Mammary epithelial cell (primary cell): ENCODE results near the gene COG2.

ENCODE experiments used
- EZH2 ChIP-seq: IDR thresholded peaks from 2 replicates; pipeline ENCODE4 v1.6.1; 2012; ENCODE audit warnings: low read length, inconsistent platforms, borderline replicate concordance
- TF ChIP-seq, protein P1 (sequence below), 2 donors: IDR thresholded peaks in 1 of 2; conservative IDR thresholded peaks in 1 of 2; 2 replicates each; pipeline ENCODE4 v1.5.1; 2011 to 2012; ENCODE audit warnings: inconsistent platforms in 2 of 2, low read length in 2 of 2, mild to moderate bottlenecking in 2 of 2, control low read depth in 1 of 2, low read depth in 1 of 2; ENCODE audit not compliant: insufficient read depth in 1 of 2; ENCODE audit errors: extremely low read depth in 1 of 2

DNA sequence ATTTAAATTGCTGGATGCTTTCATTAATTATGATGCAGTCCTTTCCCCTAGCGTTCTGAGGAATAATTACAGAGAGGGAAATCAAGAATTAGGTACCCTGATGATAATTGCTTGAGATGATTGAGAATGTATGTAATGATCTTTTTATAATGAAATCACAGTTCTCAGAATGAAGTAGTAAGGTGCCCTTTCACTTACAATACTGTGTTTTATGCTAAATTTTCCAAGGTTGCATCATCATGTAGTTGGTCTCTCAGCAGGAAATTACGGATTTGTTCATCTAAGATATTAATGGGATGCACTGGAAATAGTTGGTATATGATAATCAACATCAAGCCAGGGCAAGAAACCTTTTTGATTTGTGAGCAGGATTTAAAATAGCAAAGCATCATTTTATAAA lies 37.5 kb downstream of the COG2 start:
- TF ChIP-seq, protein P1, sequence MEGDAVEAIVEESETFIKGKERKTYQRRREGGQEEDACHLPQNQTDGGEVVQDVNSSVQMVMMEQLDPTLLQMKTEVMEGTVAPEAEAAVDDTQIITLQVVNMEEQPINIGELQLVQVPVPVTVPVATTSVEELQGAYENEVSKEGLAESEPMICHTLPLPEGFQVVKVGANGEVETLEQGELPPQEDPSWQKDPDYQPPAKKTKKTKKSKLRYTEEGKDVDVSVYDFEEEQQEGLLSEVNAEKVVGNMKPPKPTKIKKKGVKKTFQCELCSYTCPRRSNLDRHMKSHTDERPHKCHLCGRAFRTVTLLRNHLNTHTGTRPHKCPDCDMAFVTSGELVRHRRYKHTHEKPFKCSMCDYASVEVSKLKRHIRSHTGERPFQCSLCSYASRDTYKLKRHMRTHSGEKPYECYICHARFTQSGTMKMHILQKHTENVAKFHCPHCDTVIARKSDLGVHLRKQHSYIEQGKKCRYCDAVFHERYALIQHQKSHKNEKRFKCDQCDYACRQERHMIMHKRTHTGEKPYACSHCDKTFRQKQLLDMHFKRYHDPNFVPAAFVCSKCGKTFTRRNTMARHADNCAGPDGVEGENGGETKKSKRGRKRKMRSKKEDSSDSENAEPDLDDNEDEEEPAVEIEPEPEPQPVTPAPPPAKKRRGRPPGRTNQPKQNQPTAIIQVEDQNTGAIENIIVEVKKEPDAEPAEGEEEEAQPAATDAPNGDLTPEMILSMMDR (conservative IDR thresholded peaks at IDR 0.05 in 1 of 2, IDR thresholded peaks at IDR 0.05 in 1 of 2; ENCODE audit: extremely low read depth in 1 of 2, insufficient read depth in 1 of 2, low read depth in 1 of 2, low read length in 2 of 2): no peak
- TF ChIP-seq EZH2: no peak
